Coronary artery (tissue), 2 donors: ENCODE data around the gene SLC8A2.

Source experiments
- DNase-seq: peaks from one replicate; pipeline ENCODE4 v3.0.0-alpha.2; 2017; ENCODE audit warnings: low spot score
- H3K27ac ChIP-seq, 2 donors: fragments of 200-600 bp; sonication (generic); one replicate each; pipeline ENCODE4 v1.5.1; 2016 to 2019
- H3K4me3 ChIP-seq: fragments of 200-600 bp; sonication (generic); 2 replicates; pipeline ENCODE4 v1.5.1; 2016; ENCODE audit warnings: mild to moderate bottlenecking, moderate library complexity
- CTCF ChIP-seq: fragments of 200-600 bp; sonication (generic); IDR thresholded peaks from one replicate; pipeline ENCODE4 v1.5.1; 2019; ENCODE audit warnings: antibody characterized with exemption

Gene SLC8A2

GRCh38 chr19:47503826-47504150, 32.1 kb upstream of the SLC8A2 start:
- no peak overlapping the region for H3K4me3 ChIP-seq
- TF ChIP-seq CTCF: no peak
- no peak for DNase-seq
- no peak overlapping the region for H3K27ac ChIP-seq

GRCh38 chr19:47503130-47503825, 31.6 kb upstream of the SLC8A2 start:
- DNase-seq: no peak
- Histone ChIP-seq H3K27ac (no peak overlapping the region), H3K4me3 (no peak overlapping the region)
- no peak for TF ChIP-seq CTCF

GRCh38 chr19:47499863-47500830, 28.5 kb upstream of the SLC8A2 start:
- no peak overlapping the region for H3K27ac ChIP-seq
- TF ChIP-seq CTCF: no peak
- H3K4me3 ChIP-seq: no peak overlapping the region
- DNase-seq: no peak

- DNase-seq: no peak
- no peak for TF ChIP-seq CTCF
- Histone ChIP-seq H3K4me3 (no peak overlapping the region), H3K27ac (no peak overlapping the region)
Measured at GRCh38 chr19:47499371-47499770, 27.7 kb upstream of the SLC8A2 start.

- no peak overlapping the region for H3K27ac ChIP-seq
- H3K4me3 ChIP-seq: no peak overlapping the region
- TF ChIP-seq CTCF: no peak
Measured at GRCh38 chr19:47498561-47498960, 26.9 kb upstream of the SLC8A2 start.

GRCh38 chr19:47497821-47498520, 26.3 kb upstream of the SLC8A2 start:
- TF ChIP-seq CTCF: no peak
- Histone ChIP-seq H3K4me3 (no peak overlapping the region), H3K27ac (no peak overlapping the region)
- DNase-seq: no peak

More at GRCh38 chr19:47498561-47498960, 26.9 kb upstream of the SLC8A2 start:
- no peak for DNase-seq
